Measurements from ENCODE around the gene ELOVL5.
"Not testable (repeated sequence)": the region's sequence is repeated elsewhere in the genome, so short reads cannot be mapped to it uniquely, and the experiment has no call there.

The ELOVL5 gene

GRCh38 chr6:53347250-53347920 lies 1.4 kb downstream of the ELOVL5 start:
- TF ChIP-seq EZH2phosphoT487 (IDR thresholded peaks at IDR 0.05; ENCODE audit: borderline replicate concordance) (no peak), CTCF (conservative IDR thresholded peaks at IDR 0.05; ENCODE audit: low read length) (no peak)
- H3K79me2 ChIP-seq (ENCODE audit: insufficient read depth, low read length): peaks cover 79% of the 10 kb centered on the region
- H3K36me3 ChIP-seq (ENCODE audit: insufficient read depth, low read length): no peaks in the 10 kb centered on the region
- H3K9me3 ChIP-seq (ENCODE audit: insufficient read depth, low read depth, low read length): no peaks in the 10 kb centered on the region
- peak overlapping the region; percentile 97 for H3K4me2 ChIP-seq (ENCODE audit: low read depth, low read length, poor library complexity, severe bottlenecking)
- peaks cover 52% of the 10 kb centered on the region for H3K4me1 ChIP-seq (ENCODE audit: insufficient read depth, low read length, poor library complexity, severe bottlenecking)
- peak overlapping the region; percentile 91 for H3K9ac ChIP-seq (ENCODE audit: low read depth, low read length, poor library complexity, severe bottlenecking)
- H3K4me3 ChIP-seq (ENCODE audit: low read length, poor library complexity, severe bottlenecking): peak overlapping the region; percentile 86
- no peaks in the 10 kb centered on the region for H3F3A ChIP-seq (ENCODE audit: low read depth)
- no peaks in the 10 kb centered on the region for H3K27me3 ChIP-seq (ENCODE audit: insufficient read depth, low read length, poor library complexity, severe bottlenecking)
- H2AFZ ChIP-seq (ENCODE audit: low read length): no peak overlapping the region
- H4K20me1 ChIP-seq (ENCODE audit: insufficient read depth, low read length, poor library complexity, severe bottlenecking): peaks cover 56% of the 10 kb centered on the region
- no peaks in the 10 kb centered on the region for H3K9me2 ChIP-seq (replicated peaks; ENCODE audit: low read depth, low read length)

GRCh38 chr6:53346049-53346448 lies 2.7 kb downstream of the ELOVL5 start:
- peak overlapping the region; percentile 86 for H3K4me3 ChIP-seq (ENCODE audit: low read length, poor library complexity, severe bottlenecking)
- H3K4me2 ChIP-seq (ENCODE audit: low read depth, low read length, poor library complexity, severe bottlenecking): peak overlapping the region; percentile 97
- not testable (repeated sequence) for H3K27me3 ChIP-seq (ENCODE audit: insufficient read depth, low read length, poor library complexity, severe bottlenecking); H3K9me3 ChIP-seq (ENCODE audit: insufficient read depth, low read depth, low read length); H2AFZ ChIP-seq (ENCODE audit: low read length); H3F3A ChIP-seq (ENCODE audit: low read depth); H3K9me2 ChIP-seq (replicated peaks; ENCODE audit: low read depth, low read length); H3K36me3 ChIP-seq (ENCODE audit: insufficient read depth, low read length); H3K9ac ChIP-seq (ENCODE audit: low read depth, low read length, poor library complexity, severe bottlenecking)
- H4K20me1 ChIP-seq (ENCODE audit: insufficient read depth, low read length, poor library complexity, severe bottlenecking): peaks cover 70% of the 10 kb centered on the region
- peaks cover 93% of the 10 kb centered on the region for H3K79me2 ChIP-seq (ENCODE audit: insufficient read depth, low read length)
- H3K4me1 ChIP-seq (ENCODE audit: insufficient read depth, low read length, poor library complexity, severe bottlenecking): peaks cover 65% of the 10 kb centered on the region

GRCh38 chr6:53344969-53345368 lies 3.8 kb downstream of the ELOVL5 start:
- H3K36me3 ChIP-seq (ENCODE audit: insufficient read depth, low read length): no peaks in the 10 kb centered on the region
- H3K9me2 ChIP-seq (replicated peaks; ENCODE audit: low read depth, low read length): no peaks in the 10 kb centered on the region
- peak overlapping the region; percentile 97 for H3K4me2 ChIP-seq (ENCODE audit: low read depth, low read length, poor library complexity, severe bottlenecking)
- H3K4me1 ChIP-seq (ENCODE audit: insufficient read depth, low read length, poor library complexity, severe bottlenecking): peaks cover 73% of the 10 kb centered on the region
- no peaks in the 10 kb centered on the region for H3K9me3 ChIP-seq (ENCODE audit: insufficient read depth, low read depth, low read length)
- H3K9ac ChIP-seq (ENCODE audit: low read depth, low read length, poor library complexity, severe bottlenecking): peak overlapping the region; percentile 64
- H4K20me1 ChIP-seq (ENCODE audit: insufficient read depth, low read length, poor library complexity, severe bottlenecking): peaks cover 81% of the 10 kb centered on the region
- TF ChIP-seq CTCF (conservative IDR thresholded peaks at IDR 0.05; ENCODE audit: low read length) (no peak), EZH2phosphoT487 (IDR thresholded peaks at IDR 0.05; ENCODE audit: borderline replicate concordance) (no peak)
- peak overlapping the region; percentile 86 for H3K4me3 ChIP-seq (ENCODE audit: low read length, poor library complexity, severe bottlenecking)
- no peak overlapping the region for H2AFZ ChIP-seq (ENCODE audit: low read length)
- peaks cover 100% of the 10 kb centered on the region for H3K79me2 ChIP-seq (ENCODE audit: insufficient read depth, low read length)
- no peaks in the 10 kb centered on the region for H3F3A ChIP-seq (ENCODE audit: low read depth)
- no peaks in the 10 kb centered on the region for H3K27me3 ChIP-seq (ENCODE audit: insufficient read depth, low read length, poor library complexity, severe bottlenecking)

- H4K20me1 ChIP-seq (ENCODE audit: insufficient read depth, low read length, poor library complexity, severe bottlenecking): peaks cover 99% of the 10 kb centered on the region
- H3K4me3 ChIP-seq (ENCODE audit: low read length, poor library complexity, severe bottlenecking): peak overlapping the region; percentile 86
- peaks cover 100% of the 10 kb centered on the region for H3K79me2 ChIP-seq (ENCODE audit: insufficient read depth, low read length)
- H3K9ac ChIP-seq (ENCODE audit: low read depth, low read length, poor library complexity, severe bottlenecking): peak overlapping the region; percentile 64
- H3K36me3 ChIP-seq (ENCODE audit: insufficient read depth, low read length): peaks cover 3% of the 10 kb centered on the region; the same call in 1 of the 2 replicates
- H3K9me2 ChIP-seq (replicated peaks; ENCODE audit: low read depth, low read length): no peaks in the 10 kb centered on the region
- no peaks in the 10 kb centered on the region for H3F3A ChIP-seq (ENCODE audit: low read depth)
- peak overlapping the region; percentile 97 for H3K4me2 ChIP-seq (ENCODE audit: low read depth, low read length, poor library complexity, severe bottlenecking)
- peaks cover 83% of the 10 kb centered on the region for H3K4me1 ChIP-seq (ENCODE audit: insufficient read depth, low read length, poor library complexity, severe bottlenecking)
- no peaks in the 10 kb centered on the region for H3K9me3 ChIP-seq (ENCODE audit: insufficient read depth, low read depth, low read length)
- H3K27me3 ChIP-seq (ENCODE audit: insufficient read depth, low read length, poor library complexity, severe bottlenecking): no peaks in the 10 kb centered on the region
- no peak overlapping the region for H2AFZ ChIP-seq (ENCODE audit: low read length)
- TF ChIP-seq CTCF (conservative IDR thresholded peaks at IDR 0.05; ENCODE audit: low read length): no peak
- TF ChIP-seq EZH2phosphoT487 (IDR thresholded peaks at IDR 0.05; ENCODE audit: borderline replicate concordance): no peak
Measured at GRCh38 chr6:53343092-53343491, 5.7 kb downstream of the ELOVL5 start.

All from Loucy (cell line).